ENCODE measurements around the gene PTTG1IP.

DNA sequence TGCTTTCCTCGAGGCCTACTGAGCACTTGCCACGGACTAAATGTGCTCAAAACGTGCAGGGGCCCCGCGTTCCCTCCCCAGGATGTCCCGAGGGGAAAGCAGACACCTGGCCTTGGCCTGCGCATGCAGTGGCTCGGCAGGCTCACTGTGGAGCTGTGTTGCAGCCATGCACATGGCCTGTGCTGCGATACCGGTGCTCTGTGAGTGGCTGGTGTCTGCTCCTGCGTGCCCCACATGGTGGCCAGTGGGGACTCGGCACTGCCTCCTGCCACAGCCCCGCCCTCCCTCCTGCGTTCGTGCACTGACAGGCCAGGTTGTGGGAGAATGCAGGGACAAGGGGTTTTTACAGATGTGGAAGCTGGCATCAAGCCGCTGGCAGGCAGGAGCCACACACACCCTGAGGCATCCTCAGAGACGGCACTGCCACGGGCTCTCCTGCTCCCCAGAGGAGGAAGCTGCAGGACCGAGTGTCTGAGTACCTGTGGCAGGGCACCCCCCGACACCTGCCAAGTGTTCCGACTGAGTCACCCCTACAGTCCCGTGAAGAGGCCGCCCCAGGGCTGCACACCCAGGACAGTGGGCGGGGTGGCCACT, 16.9 kb upstream of the PTTG1IP start:
- TF ChIP-seq, protein P1, sequence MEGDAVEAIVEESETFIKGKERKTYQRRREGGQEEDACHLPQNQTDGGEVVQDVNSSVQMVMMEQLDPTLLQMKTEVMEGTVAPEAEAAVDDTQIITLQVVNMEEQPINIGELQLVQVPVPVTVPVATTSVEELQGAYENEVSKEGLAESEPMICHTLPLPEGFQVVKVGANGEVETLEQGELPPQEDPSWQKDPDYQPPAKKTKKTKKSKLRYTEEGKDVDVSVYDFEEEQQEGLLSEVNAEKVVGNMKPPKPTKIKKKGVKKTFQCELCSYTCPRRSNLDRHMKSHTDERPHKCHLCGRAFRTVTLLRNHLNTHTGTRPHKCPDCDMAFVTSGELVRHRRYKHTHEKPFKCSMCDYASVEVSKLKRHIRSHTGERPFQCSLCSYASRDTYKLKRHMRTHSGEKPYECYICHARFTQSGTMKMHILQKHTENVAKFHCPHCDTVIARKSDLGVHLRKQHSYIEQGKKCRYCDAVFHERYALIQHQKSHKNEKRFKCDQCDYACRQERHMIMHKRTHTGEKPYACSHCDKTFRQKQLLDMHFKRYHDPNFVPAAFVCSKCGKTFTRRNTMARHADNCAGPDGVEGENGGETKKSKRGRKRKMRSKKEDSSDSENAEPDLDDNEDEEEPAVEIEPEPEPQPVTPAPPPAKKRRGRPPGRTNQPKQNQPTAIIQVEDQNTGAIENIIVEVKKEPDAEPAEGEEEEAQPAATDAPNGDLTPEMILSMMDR (IDR thresholded peaks at IDR 0.05), result no peak
- no peak for TF ChIP-seq POLR2A (IDR thresholded peaks at IDR 0.05)
- TF ChIP-seq EP300 (IDR thresholded peaks at IDR 0.05), result no peak

All from tibial nerve (tissue), 4 donors.